Gastroesophageal sphincter (tissue), 4 donors: ENCODE measurements around the gene FRRS1L. TPM values are rescaled to one million over a fixed set of nuclear protein-coding genes. Genes with fewer than 3 reads are reported as not detected.
A peak's percentile ranks its signal among the peaks of the same experiment; 100 is the strongest.

Source experiments
- ATAC-seq: fragments of 150-250 bp; one replicate; pipeline ENCODE4 v1.9.1; 2016; ENCODE audit warnings: mild to moderate bottlenecking, moderate library complexity
- H3K27ac ChIP-seq, 4 donors: fragments of 200-600 bp; sonication (generic) in 3 of 4; 1 replicate in 3 of 4; 2 replicates in 1 of 4; pipeline ENCODE4 v1.5.1; 2016 to 2019
- H3K27me3 ChIP-seq: fragments of 200-600 bp; sonication (generic); one replicate; pipeline ENCODE4 v1.5.1; 2019
- H3K36me3 ChIP-seq, 2 donors: fragments of 200-600 bp; sonication (generic); one replicate each; pipeline ENCODE4 v1.5.1; 2019; ENCODE audit warnings: control low read depth in 1 of 2
- H3K4me1 ChIP-seq, 3 donors: fragments of 200-600 bp; sonication (generic); 1 replicate in 2 of 3; 2 replicates in 1 of 3; pipeline ENCODE4 v1.5.1; 2016 to 2019; ENCODE audit warnings: control low read depth in 2 of 3
- H3K4me3 ChIP-seq, 2 donors: fragments of 200-600 bp; sonication (generic); one replicate each; pipeline ENCODE4 v1.5.1; 2019; ENCODE audit warnings: mild to moderate bottlenecking in 1 of 2, moderate library complexity in 1 of 2
- H3K9me3 ChIP-seq, 3 donors: fragments of 200-600 bp; sonication (generic); one replicate each; pipeline ENCODE4 v1.5.1; 2017 to 2019; ENCODE audit warnings: control low read depth in 2 of 3
- CTCF ChIP-seq, 4 experiments: fragments of 200-600 bp in 2 of 4; fragments of 450-650 bp in 2 of 4; sonication (generic) in 1 of 4; IDR thresholded peaks; one replicate each; pipeline ENCODE4 v1.5.1; 2017 to 2019; ENCODE audit warnings: antibody characterized with exemption in 4 of 4, mild to moderate bottlenecking in 2 of 4, moderate library complexity in 2 of 4
- EP300 ChIP-seq: sonication (generic); formaldehyde crosslinking; IDR thresholded peaks from one replicate; pipeline ENCODE4 v1.6.1; 2017; ENCODE audit warnings: antibody characterized with exemption, mild to moderate bottlenecking
- POLR2A ChIP-seq, 2 donors: fragments of 450-650 bp; IDR thresholded peaks; one replicate each; pipeline ENCODE4 v1.6.1; 2017; ENCODE audit warnings: antibody characterized with exemption in 2 of 2, mild to moderate bottlenecking in 2 of 2, moderate library complexity in 1 of 2
- POLR2AphosphoS5 ChIP-seq: sonication (generic); formaldehyde crosslinking; IDR thresholded peaks from one replicate; pipeline ENCODE4 v1.6.1; 2017; ENCODE audit warnings: antibody characterized with exemption
- WGBS, 2 donors: methylation state at CpG; one replicate each; pipeline ENCODE4 v1.1.5; 2018; ENCODE audit warnings: low coverage in 1 of 2; 5-methylcytosine and 5-hydroxymethylcytosine counted together
- total RNA-seq, 4 donors: library from RNA; depleted of rRNA; stranded (reverse); fragments of >200 nt; gene quantifications; one replicate each; pipeline ENCODE4 v1.1.0, GENCODE V29; 2016

Gene FRRS1L
- total RNA-seq: 10 to 100 TPM in 2 of 4 donors, 1 to 10 TPM in 2; 4.6 to 11.5 (median 10.1) TPM

GRCh38 chr9:109166771-109167601 is at the start of gene FRRS1L:
Gene FRRS1L, minus strand, starts transcription at chr9:109167249. Its CDS starts 111 bp downstream, at chr9:109167138.
- no peaks in the 10 kb centered on the region for H3K36me3 ChIP-seq
- peak within 1 kb of the TSS; percentile 10 to 59 for H3K4me3 ChIP-seq
- TF ChIP-seq POLR2A (IDR thresholded peaks at IDR 0.05) (no peak), CTCF (IDR thresholded peaks at IDR 0.05) (no peak), POLR2AphosphoS5 (no peak), EP300 (no peak)
- peaks cover 24% of the 10 kb centered on the region for H3K27me3 ChIP-seq
- H3K9me3 ChIP-seq: no peaks in the 10 kb centered on the region
- peaks cover 0 to 12% (median 0%) of the 10 kb centered on the region in 3 donors for H3K4me1 ChIP-seq
- WGBS, 2 donors: 8 to 21% methylated on average over 9 to 22 of the region's 86 CpGs
- ATAC-seq: peak; percentile 74
- no peak within 1 kb of the TSS for H3K27ac ChIP-seq

- Histone ChIP-seq H3K27ac (no peak overlapping the region), H3K4me3 (no peak overlapping the region), H3K36me3 (no peaks in the 10 kb centered on the region), H3K27me3 (no peaks in the 10 kb centered on the region), H3K9me3 (no peaks in the 10 kb centered on the region), H3K4me1 (no peaks in the 10 kb centered on the region)
- no peak for TF ChIP-seq POLR2A (IDR thresholded peaks at IDR 0.05)
- TF ChIP-seq POLR2AphosphoS5: no peak
- no peak for TF ChIP-seq EP300
- 90 to 93% methylated on average over 3 to 6 of the region's 6 CpGs for WGBS, 2 donors
- no peak for ATAC-seq
Measured at GRCh38 chr9:109214414-109214813, 47.4 kb upstream of the FRRS1L start.

GRCh38 chr9:109213285-109214121 is 46.5 kb upstream of the FRRS1L start:
- Histone ChIP-seq H3K27me3 (no peaks in the 10 kb centered on the region), H3K4me1 (no peaks in the 10 kb centered on the region), H3K27ac (no peak overlapping the region), H3K36me3 (no peaks in the 10 kb centered on the region), H3K4me3 (no peak overlapping the region), H3K9me3 (no peaks in the 10 kb centered on the region)
- TF ChIP-seq POLR2AphosphoS5 (no peak), POLR2A (IDR thresholded peaks at IDR 0.05) (no peak), CTCF (IDR thresholded peaks at IDR 0.05) (no peak), EP300 (no peak)
- no peak for ATAC-seq
- 60 to 86% methylated on average over 4 to 11 of the region's 11 CpGs for WGBS, 2 donors

- TF ChIP-seq POLR2A (IDR thresholded peaks at IDR 0.05): no peak
- no peak for TF ChIP-seq CTCF (IDR thresholded peaks at IDR 0.05)
- no peak for TF ChIP-seq POLR2AphosphoS5
- TF ChIP-seq EP300: no peak
Measured at GRCh38 chr9:109212768-109213167, 45.7 kb upstream of the FRRS1L start.

GRCh38 chr9:109206670-109207069 is 39.6 kb upstream of the FRRS1L start:
- H3K4me1 ChIP-seq: no peaks in the 10 kb centered on the region
- H3K36me3 ChIP-seq: no peaks in the 10 kb centered on the region
- H3K4me3 ChIP-seq: no peak overlapping the region
- H3K9me3 ChIP-seq: no peaks in the 10 kb centered on the region
- TF ChIP-seq POLR2A (IDR thresholded peaks at IDR 0.05): no peak
- TF ChIP-seq CTCF (IDR thresholded peaks at IDR 0.05): no peak
- TF ChIP-seq EP300: no peak
- no peak for TF ChIP-seq POLR2AphosphoS5
- WGBS, 2 donors: 80% methylated on average over 1 of the region's 2 CpGs; no CpG with 5 or more reads in 1 of the 2 donors
- no peak overlapping the region for H3K27ac ChIP-seq
- no peak for ATAC-seq
- no peaks in the 10 kb centered on the region for H3K27me3 ChIP-seq

More at GRCh38 chr9:109212768-109213167, 45.7 kb upstream of the FRRS1L start:
- Histone ChIP-seq H3K9me3 (no peaks in the 10 kb centered on the region), H3K27me3 (no peaks in the 10 kb centered on the region), H3K4me3 (no peak overlapping the region), H3K36me3 (no peaks in the 10 kb centered on the region), H3K4me1 (no peaks in the 10 kb centered on the region), H3K27ac (no peak overlapping the region)
- 84 to 92% methylated on average over 2 to 4 of the region's 4 CpGs for WGBS, 2 donors
- ATAC-seq: no peak
